Stimulated activated CD4-positive, alpha-beta T cell treated with anti-CD3 and anti-CD28 coated beads, Interleukin-12 subunit alpha, Interleukin-12 subunit beta, amount 100 ng/mL, for 4 hours (primary cell): ENCODE results near the gene PTGR2.
"Not testable (repeated sequence)": the region's sequence is repeated elsewhere in the genome, so short reads cannot be mapped to it uniquely, and the experiment has no call there.

Experiments
- DNase-seq: peaks from one replicate; pipeline ENCODE4 v3.0.0-alpha.2; 2020

PTGR2 gene

GRCh38 chr14:73887694-73888459 is 36.2 kb downstream of the PTGR2 start:
- DNase-seq: no peak

- no peak for DNase-seq
These were observed 36.8 kb downstream of the PTGR2 start for GRCh38 chr14:73888460-73888725.

GRCh38 chr14:73888971-73889370 is 37.3 kb downstream of the PTGR2 start:
- DNase-seq: no peak

- no peak for DNase-seq
These were observed 37.7 kb downstream of the PTGR2 start for GRCh38 chr14:73889376-73889775.

- not testable (repeated sequence) for DNase-seq
These were observed 42.6 kb downstream of the PTGR2 start for GRCh38 chr14:73894180-73894687.

- DNase-seq: no peak
These were observed 44.3 kb downstream of the PTGR2 start for GRCh38 chr14:73895939-73896338.

- no peak for DNase-seq
These were observed 44.9 kb downstream of the PTGR2 start for GRCh38 chr14:73896521-73896920.

- DNase-seq: no peak
These were observed 51.4 kb downstream of the PTGR2 start for GRCh38 chr14:73903028-73903427.

GRCh38 chr14:73909681-73910080 is 58.0 kb downstream of the PTGR2 start:
- no peak for DNase-seq

- no peak for DNase-seq
These were observed 61.6 kb downstream of the PTGR2 start for GRCh38 chr14:73913256-73913655.

- no peak for DNase-seq
These were observed 64.7 kb downstream of the PTGR2 start for GRCh38 chr14:73916324-73916723.

GRCh38 chr14:73919457-73919856 is 67.8 kb downstream of the PTGR2 start:
- DNase-seq: not testable (repeated sequence)

- DNase-seq: no peak
These were observed 72.7 kb downstream of the PTGR2 start for GRCh38 chr14:73924337-73924736.
